K562 (cell line): ENCODE results near the gene GNAZ. TPM values are rescaled to one million over a fixed set of nuclear protein-coding genes. Genes with fewer than 3 reads are reported as not detected.

Experiments
- ATAC-seq: fragments of 200-7000 bp; cut with Tn5 transposase; 3 replicates; pipeline ENCODE4 v1.9.1; 2020; ENCODE audit warnings: moderate library complexity
- BruUV-seq: library from RNA; stranded (reverse); fragments of 400-500 nt; replicated peaks from 2 replicates; lab custom pipeline; 2021; lab: Mats Ljungman, UMichigan
- CTCF ChIA-PET: fragments of 300-600 bp; formaldehyde crosslinking; extraction: SDS; loops from one replicate; lab custom pipeline; 2021; ENCODE audit warnings: low intra/inter-chr PET ratio; lab: Yijun Ruan, JAX
- POLR2A ChIA-PET: fragments of 300-600, 350-650 bp; sonication (Branson Sonifier 250); formaldehyde crosslinking; extraction: SDS; loops from one replicate; lab custom pipeline; 2021; ENCODE audit warnings: antibody characterized with exemption, inconsistent platforms; lab: Yijun Ruan, JAX
- DNase-seq, 4 experiments: peaks; one replicate each; pipeline versions ENCODE4 v3.0.0 to v3.0.0-alpha.2; 2011 to 2018; ENCODE audit warnings: low spot score in 3 of 4, mixed read lengths in 3 of 4; ENCODE audit errors: extremely low read depth in 1 of 4
- FAIRE-seq: peaks from 2 replicates; lab custom pipeline; 2011; peaks lifted over from hg19 to GRCh38; lab: Jason Lieb, UNC
- H2AFZ ChIP-seq: 2 replicates; pipeline ENCODE4 v1.6.0; 2011; ENCODE audit warnings: low read depth, low read length, control low read depth, inconsistent platforms
- H3K27ac ChIP-seq: fragments of 200-600 bp; 3 replicates; pipeline ENCODE4 v1.8.0; 2011; ENCODE audit warnings: low read depth, mild to moderate bottlenecking, control low read depth, inconsistent platforms, low read length, moderate library complexity, mixed read lengths; ENCODE audit errors: extremely low read depth
- H3K27me3 ChIP-seq, 2 experiments: fragments of 300-600 bp in 1 of 2; 2 replicates in 1 of 2; 3 replicates in 1 of 2; pipeline versions ENCODE4 v1.6.0 to v1.8.0; 2011; ENCODE audit warnings: inconsistent platforms in 2 of 2, low read length in 2 of 2, mild to moderate bottlenecking in 1 of 2, mixed read lengths in 1 of 2, moderate library complexity in 1 of 2; ENCODE audit not compliant: control insufficient read depth in 2 of 2, insufficient read depth in 2 of 2
- H3K36me3 ChIP-seq: fragments of 300-600 bp; 3 replicates; pipeline ENCODE4 v1.8.0; 2011; ENCODE audit warnings: mild to moderate bottlenecking, low read length, inconsistent platforms; ENCODE audit not compliant: control insufficient read depth, insufficient read depth
- H3K4me1 ChIP-seq, 2 experiments: fragments of 200-600 bp in 1 of 2; replicated peaks in 1 of 2; 2 replicates in 1 of 2; 3 replicates in 1 of 2; pipeline versions ENCODE4 v1.5.1 to v1.8.0; 2011; ENCODE audit warnings: inconsistent platforms in 2 of 2, low read length in 2 of 2, mild to moderate bottlenecking in 1 of 2, mixed read lengths in 1 of 2, moderate library complexity in 1 of 2; ENCODE audit not compliant: control insufficient read depth in 2 of 2, insufficient read depth in 2 of 2
- H3K4me2 ChIP-seq: 2 replicates; pipeline ENCODE4 v1.6.1; 2011; ENCODE audit warnings: low read length, control low read depth, inconsistent platforms, mixed read lengths; ENCODE audit not compliant: insufficient read depth
- H3K4me3 ChIP-seq: fragments of 200-600 bp; sonication (generic), shearing (Covaris generic); 2 replicates; pipeline ENCODE4 v1.5.1; 2016; ENCODE audit warnings: control low read depth, inconsistent platforms
- H3K79me2 ChIP-seq: fragments of 200-600 bp; 3 replicates; pipeline ENCODE4 v1.8.0; 2011; ENCODE audit warnings: low read length, inconsistent platforms; ENCODE audit not compliant: control insufficient read depth, insufficient read depth
- H3K9ac ChIP-seq, 2 experiments: 2 replicates each; pipeline versions ENCODE4 v1.6.0 to v1.6.1; 2011; ENCODE audit warnings: low read depth in 2 of 2, low read length in 2 of 2, control low read depth in 1 of 2, inconsistent platforms in 1 of 2, mild to moderate bottlenecking in 1 of 2, mixed read lengths in 1 of 2; ENCODE audit not compliant: insufficient read depth in 1 of 2
- H3K9me1 ChIP-seq: one replicate; pipeline ENCODE4 v1.6.0; 2011; ENCODE audit warnings: inconsistent platforms, mild to moderate bottlenecking, low read length, moderate library complexity; ENCODE audit not compliant: control insufficient read depth, insufficient read depth
- H3K9me3 ChIP-seq: replicated peaks from 2 replicates; pipeline ENCODE4 v1.5.1; 2011; ENCODE audit warnings: low read depth, low read length, inconsistent platforms; ENCODE audit not compliant: control insufficient read depth, insufficient read depth
- H4K20me1 ChIP-seq: replicated peaks from 2 replicates; pipeline ENCODE4 v1.6.1; 2011; ENCODE audit warnings: low read length, inconsistent platforms, mixed read lengths; ENCODE audit not compliant: control insufficient read depth, insufficient read depth
- E2F3 ChIP-seq: fragments of 250-450 bp; sonication (Bioruptor Pico); IDR thresholded peaks from 2 replicates; pipeline ENCODE4 v1.4.0; 2020; ENCODE audit warnings: mild to moderate bottlenecking
- ELF1 ChIP-seq: fragments of 200-800 bp; sonication (Bioruptor generic); IDR thresholded peaks from 2 replicates; pipeline ENCODE4 v1.6.1; 2016; ENCODE audit warnings: missing genetic modification characterization, missing compliant biosample characterization
- FOXK1 ChIP-seq: sonication (generic); formaldehyde crosslinking; IDR thresholded peaks from 2 replicates; pipeline ENCODE4 v1.8.0; 2022; ENCODE audit warnings: missing genetic modification reagents, mild to moderate bottlenecking, borderline replicate concordance
- HIVEP1 ChIP-seq: fragments of 250-450 bp; sonication (Bioruptor Pico); IDR thresholded peaks from 2 replicates; pipeline ENCODE4 v1.4.0; 2020; ENCODE audit warnings: mild to moderate bottlenecking
- MCM7 ChIP-seq, 2 experiments: fragments of 450-650 bp; IDR thresholded peaks; 2 replicates each; pipeline ENCODE4 v1.6.1; 2016 to 2018
- MECOM ChIP-seq: fragments of 250-450 bp; sonication (Bioruptor Pico); IDR thresholded peaks from 2 replicates; pipeline ENCODE4 v1.8.0; 2022; ENCODE audit warnings: inconsistent platforms
- MYNN ChIP-seq, 2 experiments: sonication (generic); formaldehyde crosslinking in 1 of 2; IDR thresholded peaks; 2 replicates each; pipeline versions ENCODE4 v1.5.0 to v1.6.1; 2016 to 2020; ENCODE audit warnings: antibody characterized with exemption in 1 of 2, missing genetic modification reagents in 1 of 2
- RBM15 ChIP-seq: fragments of 200-400 bp; formaldehyde crosslinking; IDR thresholded peaks from 2 replicates; pipeline ENCODE4 v1.6.1; 2018; ENCODE audit warnings: mild to moderate bottlenecking, low read length, moderate library complexity; ENCODE audit not compliant: insufficient read depth
- SMC3 ChIP-seq: conservative IDR thresholded peaks from 2 replicates; pipeline ENCODE4 v1.6.1; 2011; ENCODE audit warnings: low read depth, low read length, improper control_type of control experiment; ENCODE audit not compliant: insufficient read depth
- SOX6 ChIP-seq: fragments of 450-650 bp; IDR thresholded peaks from 2 replicates; pipeline ENCODE4 v1.6.1; 2014; ENCODE audit warnings: mild to moderate bottlenecking
- SRSF7 ChIP-seq: fragments of 200-400 bp; formaldehyde crosslinking; optimal IDR thresholded peaks from 2 replicates; pipeline ENCODE3; 2017; ENCODE audit warnings: mild to moderate bottlenecking, low read depth, low read length
- STAT5A ChIP-seq: IDR thresholded peaks from 2 replicates; pipeline ENCODE4 v1.6.1; 2012; ENCODE audit warnings: low read length, inconsistent platforms, borderline replicate concordance
- TRIM24 ChIP-seq, 2 experiments: fragments of 450-650 bp; IDR thresholded peaks; 2 replicates each; pipeline ENCODE4 v1.6.1; 2016
- USF2 ChIP-seq: sonication (generic); formaldehyde crosslinking; IDR thresholded peaks from 2 replicates; pipeline ENCODE4 v1.5.0; 2020; ENCODE audit warnings: missing genetic modification reagents
- ZBTB9 ChIP-seq: fragments of 450-650 bp; formaldehyde crosslinking; IDR thresholded peaks from 2 replicates; pipeline ENCODE4 v1.4.0; 2020; ENCODE audit warnings: mild to moderate bottlenecking, moderate library complexity
- WGBS: fragments of 100-300 bp; shearing (Covaris generic); methylation state at CpG from one replicate; pipeline ENCODE4 v1.1.6; 2016; ENCODE audit warnings: low coverage, mixed read lengths; ENCODE audit not compliant: insufficient coverage; ENCODE audit errors: missing lambda C conversion rate; 5-methylcytosine and 5-hydroxymethylcytosine counted together
- in situ Hi-C: fragments of 300-500 bp; cut with MboI; formaldehyde crosslinking; loops from 4 replicates; pipeline ENCODE4 v1.15.0; 2018; ENCODE audit warnings: inconsistent platforms, mixed read lengths
- intact Hi-C: fragments of 100-400 bp; cut with micrococcal nuclease; formaldehyde crosslinking; loops from 2 replicates; pipeline ENCODE4 v1.14.2; 2022
- polyA plus RNA-seq, 8 experiments: library from polyadenylated mRNA; depleted of rRNA in 4 of 8; stranded (reverse) in 5 of 8; unstranded in 3 of 8; fragments of >200 nt; fragmentation: Nextera tagmentation in 2 of 8; fragmentation: Illumina TruSeq in 1 of 8; extraction: Ambion mirVana in 2 of 8; extraction: Trizol in 1 of 8; gene quantifications; 2 replicates each; pipeline versions ENCODE4 v1.2.1 to v1.2.3, GENCODE V29; 2011 to 2014; ENCODE audit warnings: inconsistent platforms in 1 of 8, missing spikeins in 1 of 8
- total RNA-seq, 7 experiments: library from RNA; depleted of rRNA in 6 of 7; stranded (reverse); fragments of >200 nt in 6 of 7; fragmentation: Illumina TruSeq in 2 of 7; extraction: Trizol in 2 of 7; gene quantifications; 2 replicates each; pipeline versions ENCODE4 v1.2.1 to v1.2.3, GENCODE V29; 2011 to 2021; ENCODE audit warnings: low replicate concordance in 1 of 7

GNAZ gene
- total and polyA plus RNA-seq, 9 of the 15 experiments (the other 6 are each of a cell fraction or from before 2014, with no cell fraction given): 0.04 to 0.22 (median 0.13) TPM; not detected in 3

DNA sequence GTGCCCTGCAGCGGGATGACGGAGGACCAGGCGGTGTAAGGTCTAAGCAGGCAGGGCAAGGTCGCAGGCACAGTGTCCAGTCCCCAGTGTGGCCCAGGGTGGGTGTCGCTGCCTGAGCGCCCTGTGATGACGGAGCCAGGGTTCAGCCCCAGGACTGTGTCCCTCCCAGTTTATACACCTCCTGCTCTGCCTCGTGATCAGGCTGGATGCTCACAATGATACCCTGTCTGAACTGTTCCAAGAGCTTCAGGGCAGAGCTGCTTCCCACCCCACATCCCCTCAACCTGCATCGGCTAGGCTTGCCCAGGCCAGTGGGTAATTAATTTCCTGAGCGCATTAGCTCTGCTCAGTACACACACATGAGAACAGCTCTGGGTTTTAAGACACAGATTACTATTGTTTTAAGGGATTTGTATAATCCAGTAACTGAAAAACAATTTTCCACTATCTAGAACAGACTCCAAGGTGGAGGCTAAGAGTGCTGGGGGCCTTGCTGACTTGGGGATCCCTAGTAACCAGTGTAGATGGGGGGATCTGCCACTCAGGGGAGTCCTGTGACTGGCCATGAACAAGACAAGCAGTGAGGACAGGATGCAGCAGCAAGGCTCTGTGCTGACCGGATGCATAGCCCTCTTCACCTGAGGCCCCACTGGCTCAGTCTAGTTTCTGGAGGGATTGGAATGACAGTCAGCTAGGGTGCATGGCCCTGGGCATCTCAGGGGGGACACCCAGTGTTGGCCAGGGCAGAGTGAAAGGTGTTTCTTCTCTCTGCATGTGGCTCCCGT lies 34.1 kb downstream of the GNAZ start (continued):
- TF ChIP-seq USF2 (CRISPR knock-in tag) (peak; percentile 7; the same call in 1 of the 2 replicates), MCM7 (IDR thresholded peaks at IDR 0.05) (peak in 1 of 2 experiments; percentile 2; a peak in 1 of 4 replicates), SMC3 (0 out of 2 replicates have a peak, but pooled peaks have one; percentile 18), ZBTB9 (no peak), SRSF7 (no peak)
- TF ChIP-seq, all 486 proteins: peak for 20

DNA sequence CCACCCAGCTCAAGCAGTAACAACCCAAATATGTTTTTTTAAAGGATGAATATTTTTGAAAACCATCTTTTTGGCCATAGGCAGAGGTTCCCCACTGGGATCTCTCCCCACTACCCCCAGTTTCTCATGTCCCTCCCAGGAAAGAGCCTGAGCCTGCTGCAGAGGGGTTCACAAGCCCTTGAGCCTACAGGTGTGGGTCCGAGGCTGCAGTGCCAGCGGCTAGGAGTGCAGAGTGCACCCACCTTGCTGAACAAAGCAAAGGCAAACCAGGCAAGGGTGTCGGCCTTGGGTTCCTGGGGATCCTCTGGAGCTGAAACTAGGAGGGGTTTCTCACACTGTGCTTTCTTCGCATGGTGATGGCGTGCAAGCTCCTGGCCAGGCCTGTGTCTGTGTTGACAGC lies 35.0 kb downstream of the GNAZ start:
- ChIA-PET POLR2A (interaction anchor here (0.6 to 19.9 kb wide), 17 partner anchors 8 to 499 kb away, joined by 3 to 414 read pairs (median 4); partner anchors contain the start of gene GNAZ), CTCF (no interaction called here)
- Histone ChIP-seq H3K9me3 (no peaks in the 10 kb centered on the region), H3K4me2 (no peak overlapping the region), H3K36me3 (no peaks in the 10 kb centered on the region), H3K79me2 (no peaks in the 10 kb centered on the region), H3K4me1 (peaks cover 0 to 37% of the 10 kb centered on the region in 2 experiments; a peak in 3 of 5 replicates), H4K20me1 (peaks cover 99% of the 10 kb centered on the region), H3K27me3 (peaks cover 77 to 100% of the 10 kb centered on the region in 2 experiments), H3K27ac (no peak overlapping the region), H3K4me3 (no peak overlapping the region), H3K9me1 (peaks cover 17% of the 10 kb centered on the region), H3K9ac (peak overlapping the region in 1 of 2 experiments; percentile 11; a peak in 1 of 4 replicates), H2AFZ (no peak overlapping the region)
- no TSS peak for BruUV-seq
- WGBS: under 1% methylated on average over 5 of the region's 5 CpGs
- intact Hi-C loops: no loop called here
- no peak for FAIRE-seq
- ATAC-seq: no peak
- no peak for DNase-seq
- in situ Hi-C loops: no loop called here
- no peak for TF ChIP-seq FOXK1 (CRISPR knock-in tag)
- TF ChIP-seq SOX6: no peak
- TF ChIP-seq TRIM24 (IDR thresholded peaks at IDR 0.05): no peak
- TF ChIP-seq RBM15: no peak
- no peak for TF ChIP-seq HIVEP1
- no peak for TF ChIP-seq E2F3
- TF ChIP-seq MECOM (CRISPR knock-in tag): no peak
- no peak for TF ChIP-seq MYNN (IDR thresholded peaks at IDR 0.05)
- no peak for TF ChIP-seq MYNN (CRISPR knock-in tag; IDR thresholded peaks at IDR 0.05)
- TF ChIP-seq STAT5A: no peak
- no peak for TF ChIP-seq ELF1 (tag)
